C4-2B (cell line): ENCODE results near the gene ELOVL6.

Experiments used
- ZFX ChIP-seq: fragments of 450-650 bp; IDR thresholded peaks from 2 replicates; pipeline ENCODE4 v1.6.1; 2017
- TF ChIP-seq, protein P1 (sequence below): fragments of 450-650 bp; conservative IDR thresholded peaks from 2 replicates; pipeline ENCODE4 v1.5.1; 2017; ENCODE audit warnings: mild to moderate bottlenecking

GRCh38 chr4:110211770-110212061 lies 13.3 kb upstream of the ELOVL6 start:
- TF ChIP-seq, protein P1, sequence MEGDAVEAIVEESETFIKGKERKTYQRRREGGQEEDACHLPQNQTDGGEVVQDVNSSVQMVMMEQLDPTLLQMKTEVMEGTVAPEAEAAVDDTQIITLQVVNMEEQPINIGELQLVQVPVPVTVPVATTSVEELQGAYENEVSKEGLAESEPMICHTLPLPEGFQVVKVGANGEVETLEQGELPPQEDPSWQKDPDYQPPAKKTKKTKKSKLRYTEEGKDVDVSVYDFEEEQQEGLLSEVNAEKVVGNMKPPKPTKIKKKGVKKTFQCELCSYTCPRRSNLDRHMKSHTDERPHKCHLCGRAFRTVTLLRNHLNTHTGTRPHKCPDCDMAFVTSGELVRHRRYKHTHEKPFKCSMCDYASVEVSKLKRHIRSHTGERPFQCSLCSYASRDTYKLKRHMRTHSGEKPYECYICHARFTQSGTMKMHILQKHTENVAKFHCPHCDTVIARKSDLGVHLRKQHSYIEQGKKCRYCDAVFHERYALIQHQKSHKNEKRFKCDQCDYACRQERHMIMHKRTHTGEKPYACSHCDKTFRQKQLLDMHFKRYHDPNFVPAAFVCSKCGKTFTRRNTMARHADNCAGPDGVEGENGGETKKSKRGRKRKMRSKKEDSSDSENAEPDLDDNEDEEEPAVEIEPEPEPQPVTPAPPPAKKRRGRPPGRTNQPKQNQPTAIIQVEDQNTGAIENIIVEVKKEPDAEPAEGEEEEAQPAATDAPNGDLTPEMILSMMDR, result no peak
- no peak for TF ChIP-seq ZFX
